ENCODE measurements around the gene BRS3.

The BRS3 gene

GRCh38 chrX:136447968-136448367 is 39.8 kb upstream of the BRS3 start:
- Histone ChIP-seq H3K4me1 (no peaks in the 10 kb centered on the region), H3K4me3 (ENCODE audit: low read depth, low read length) (no peak overlapping the region), H3K9ac (no peak overlapping the region), H3K36me3 (ENCODE audit: control insufficient read depth, insufficient read depth, low read length) (no peaks in the 10 kb centered on the region), H3K27me3 (ENCODE audit: control insufficient read depth, insufficient read depth, low read length) (no peaks in the 10 kb centered on the region), H3K27ac (no peak overlapping the region), H2AFZ (no peak overlapping the region), H3K4me2 (ENCODE audit: low read length) (no peak overlapping the region), H3K9me3 (ENCODE audit: control insufficient read depth, low read length) (no peaks in the 10 kb centered on the region), H3K79me2 (no peaks in the 10 kb centered on the region)
- no peak for TF ChIP-seq CTCF (IDR thresholded peaks at IDR 0.05)

GRCh38 chrX:136450050-136450830 is 37.5 kb upstream of the BRS3 start:
- no peaks in the 10 kb centered on the region for H3K36me3 ChIP-seq (ENCODE audit: control insufficient read depth, insufficient read depth, low read length)
- H3K4me3 ChIP-seq (ENCODE audit: low read depth, low read length), result no peak overlapping the region
- no peaks in the 10 kb centered on the region for H3K27me3 ChIP-seq (ENCODE audit: control insufficient read depth, insufficient read depth, low read length)
- H3K9ac ChIP-seq, result no peak overlapping the region
- no peaks in the 10 kb centered on the region for H3K4me1 ChIP-seq
- no peaks in the 10 kb centered on the region for H3K9me3 ChIP-seq (ENCODE audit: control insufficient read depth, low read length)
- H2AFZ ChIP-seq, result no peak overlapping the region
- H3K4me2 ChIP-seq (ENCODE audit: low read length), result no peak overlapping the region
- H3K27ac ChIP-seq, result no peak overlapping the region
- TF ChIP-seq CTCF (IDR thresholded peaks at IDR 0.05), result no peak
- H3K79me2 ChIP-seq, result no peaks in the 10 kb centered on the region

GRCh38 chrX:136452614-136453013 is 35.1 kb upstream of the BRS3 start:
- no peaks in the 10 kb centered on the region for H3K9me3 ChIP-seq (ENCODE audit: control insufficient read depth, low read length)
- H3K27me3 ChIP-seq (ENCODE audit: control insufficient read depth, insufficient read depth, low read length), result no peaks in the 10 kb centered on the region
- no peak for TF ChIP-seq CTCF (IDR thresholded peaks at IDR 0.05)
- H3K4me2 ChIP-seq (ENCODE audit: low read length), result no peak overlapping the region
- H3K4me1 ChIP-seq, result no peaks in the 10 kb centered on the region
- H3K36me3 ChIP-seq (ENCODE audit: control insufficient read depth, insufficient read depth, low read length), result no peaks in the 10 kb centered on the region
- H3K79me2 ChIP-seq, result no peaks in the 10 kb centered on the region
- no peak overlapping the region for H3K27ac ChIP-seq
- H3K4me3 ChIP-seq (ENCODE audit: low read depth, low read length), result no peak overlapping the region
- no peak overlapping the region for H2AFZ ChIP-seq
- no peak overlapping the region for H3K9ac ChIP-seq

GRCh38 chrX:136453114-136453513 is 34.6 kb upstream of the BRS3 start:
- Histone ChIP-seq H3K27me3 (ENCODE audit: control insufficient read depth, insufficient read depth, low read length) (no peaks in the 10 kb centered on the region), H3K79me2 (no peaks in the 10 kb centered on the region), H3K4me2 (ENCODE audit: low read length) (no peak overlapping the region), H2AFZ (no peak overlapping the region), H3K27ac (no peak overlapping the region), H3K4me3 (ENCODE audit: low read depth, low read length) (no peak overlapping the region), H3K9ac (no peak overlapping the region), H3K9me3 (ENCODE audit: control insufficient read depth, low read length) (no peaks in the 10 kb centered on the region), H3K4me1 (no peaks in the 10 kb centered on the region), H3K36me3 (ENCODE audit: control insufficient read depth, insufficient read depth, low read length) (no peaks in the 10 kb centered on the region)
- no peak for TF ChIP-seq CTCF (IDR thresholded peaks at IDR 0.05)

GRCh38 chrX:136453771-136454170 is 34.0 kb upstream of the BRS3 start:
- Histone ChIP-seq H3K9me3 (ENCODE audit: control insufficient read depth, low read length) (no peaks in the 10 kb centered on the region), H3K79me2 (no peaks in the 10 kb centered on the region), H2AFZ (no peak overlapping the region), H3K36me3 (ENCODE audit: control insufficient read depth, insufficient read depth, low read length) (no peaks in the 10 kb centered on the region), H3K4me3 (ENCODE audit: low read depth, low read length) (no peak overlapping the region), H3K4me2 (ENCODE audit: low read length) (no peak overlapping the region), H3K9ac (no peak overlapping the region), H3K27me3 (ENCODE audit: control insufficient read depth, insufficient read depth, low read length) (no peaks in the 10 kb centered on the region), H3K27ac (no peak overlapping the region), H3K4me1 (no peaks in the 10 kb centered on the region)
- TF ChIP-seq CTCF (IDR thresholded peaks at IDR 0.05), result no peak

Data from parathyroid adenoma (tissue), 2 donors.